HFF-Myc (cell line): Measurements from ENCODE around the gene PLEKHM1.
A peak's percentile ranks its signal among the peaks of the same experiment; 100 is the strongest.

Experiments
- DNase-seq: peaks from one replicate; pipeline ENCODE4 v3.0.0-alpha.2; 2011; ENCODE audit warnings: low read depth; ENCODE audit errors: extremely low read depth
- H3K4me3 ChIP-seq: replicated peaks from 2 replicates; pipeline ENCODE4 v1.5.1; 2011; ENCODE audit warnings: low read depth, mild to moderate bottlenecking, control low read depth, low read length
- TF ChIP-seq, protein P1 (sequence below): IDR thresholded peaks from 2 replicates; pipeline ENCODE4 v1.5.1; 2012; ENCODE audit warnings: mild to moderate bottlenecking, low read depth, low read length, control low read depth; ENCODE audit errors: missing control alignments

The PLEKHM1 gene

DNA sequence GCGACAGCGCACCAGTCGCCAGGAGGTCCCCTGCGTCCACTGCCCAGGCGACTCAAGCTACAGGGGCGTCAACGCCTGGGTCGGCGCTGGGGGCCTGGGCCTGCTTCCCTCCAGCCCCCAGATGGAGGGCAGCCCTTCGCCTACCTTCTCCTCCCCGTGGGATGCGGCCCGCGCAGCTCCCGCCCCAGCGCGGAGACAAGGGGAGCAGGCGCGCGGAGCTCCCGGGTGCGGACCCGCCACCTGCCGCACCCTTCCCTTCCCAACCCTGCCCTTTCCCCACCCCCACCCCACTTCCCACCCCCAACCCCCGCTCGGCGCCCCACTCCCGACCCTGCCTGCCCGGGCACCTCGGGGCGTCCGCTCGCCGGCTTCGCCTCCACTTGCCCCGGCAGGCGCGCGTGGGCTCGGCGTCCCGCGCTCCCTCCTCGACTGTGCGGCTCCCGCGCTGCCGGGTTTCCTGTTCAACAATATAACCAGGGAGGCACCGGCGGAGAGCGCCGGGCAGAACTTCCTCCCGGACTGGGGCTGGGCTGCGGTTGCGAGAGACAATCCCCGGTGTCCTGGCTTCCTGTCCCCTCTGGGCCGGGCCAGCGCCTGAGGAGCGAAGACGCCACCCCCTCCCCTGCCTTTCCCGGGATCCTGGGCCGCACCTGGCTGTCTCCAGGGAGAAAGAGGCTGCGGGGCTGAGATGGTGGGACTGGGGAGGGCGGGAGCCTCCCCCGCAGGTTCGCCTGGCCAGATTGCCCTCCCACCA, 57.9 kb downstream of the PLEKHM1 start, which contains the start of gene ARHGAP27:
TSS of gene ARHGAP27 (minus strand) at position 466 of the 754 bp plus-strand sequence. CDS start 2,591 bp downstream, outside the sequence.
- TF ChIP-seq, protein P1, sequence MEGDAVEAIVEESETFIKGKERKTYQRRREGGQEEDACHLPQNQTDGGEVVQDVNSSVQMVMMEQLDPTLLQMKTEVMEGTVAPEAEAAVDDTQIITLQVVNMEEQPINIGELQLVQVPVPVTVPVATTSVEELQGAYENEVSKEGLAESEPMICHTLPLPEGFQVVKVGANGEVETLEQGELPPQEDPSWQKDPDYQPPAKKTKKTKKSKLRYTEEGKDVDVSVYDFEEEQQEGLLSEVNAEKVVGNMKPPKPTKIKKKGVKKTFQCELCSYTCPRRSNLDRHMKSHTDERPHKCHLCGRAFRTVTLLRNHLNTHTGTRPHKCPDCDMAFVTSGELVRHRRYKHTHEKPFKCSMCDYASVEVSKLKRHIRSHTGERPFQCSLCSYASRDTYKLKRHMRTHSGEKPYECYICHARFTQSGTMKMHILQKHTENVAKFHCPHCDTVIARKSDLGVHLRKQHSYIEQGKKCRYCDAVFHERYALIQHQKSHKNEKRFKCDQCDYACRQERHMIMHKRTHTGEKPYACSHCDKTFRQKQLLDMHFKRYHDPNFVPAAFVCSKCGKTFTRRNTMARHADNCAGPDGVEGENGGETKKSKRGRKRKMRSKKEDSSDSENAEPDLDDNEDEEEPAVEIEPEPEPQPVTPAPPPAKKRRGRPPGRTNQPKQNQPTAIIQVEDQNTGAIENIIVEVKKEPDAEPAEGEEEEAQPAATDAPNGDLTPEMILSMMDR, result no peak
- DNase-seq, result no peak
- peak within 1 kb of the TSS; percentile 32 for H3K4me3 ChIP-seq

DNA sequence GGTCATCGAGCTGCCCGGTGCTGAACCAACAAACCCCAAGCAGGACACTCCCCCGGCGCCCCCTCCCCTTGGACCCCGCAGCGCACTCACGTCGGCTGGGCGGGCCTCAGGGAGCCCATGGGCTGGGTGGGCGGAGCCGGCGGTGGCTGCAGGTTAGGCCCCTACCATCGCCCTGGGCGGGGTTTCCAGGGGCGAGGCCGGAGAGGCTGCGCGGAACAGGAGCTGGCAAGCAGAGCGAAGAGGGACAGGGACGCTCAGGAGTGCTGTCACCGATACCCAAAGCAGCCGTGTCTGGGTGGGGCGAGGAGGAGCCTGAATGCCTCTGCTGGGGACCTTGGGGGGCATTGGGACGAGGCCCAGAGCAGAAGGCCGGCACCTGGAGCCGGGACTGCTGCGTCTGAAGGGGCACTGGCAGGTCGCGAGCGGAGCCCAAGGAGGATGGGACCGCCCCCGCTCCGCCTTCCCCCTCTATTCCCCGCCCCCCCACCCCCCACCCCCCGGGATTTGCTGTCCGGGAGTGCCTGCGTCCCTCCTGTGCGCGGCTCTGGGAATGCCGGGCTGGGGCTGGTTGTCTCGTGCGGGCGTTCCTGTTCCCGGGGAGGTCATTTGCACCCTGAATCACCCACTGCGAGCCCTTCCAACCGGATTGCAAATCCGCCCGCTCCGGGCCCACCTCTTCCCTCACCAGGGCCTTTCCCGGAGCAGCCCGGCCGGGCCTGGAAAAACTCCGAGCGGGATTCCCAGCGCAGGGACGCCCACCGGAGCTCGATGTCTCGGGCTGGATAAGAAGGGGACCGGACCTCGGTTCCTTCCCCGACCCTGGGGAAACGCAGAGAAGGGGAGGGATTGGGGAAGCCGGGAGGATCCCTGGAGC, 58.8 kb downstream of the PLEKHM1 start:
- peak overlapping the region; percentile 32 for H3K4me3 ChIP-seq
- DNase-seq, result no peak
- TF ChIP-seq, protein P1, result no peak

DNA sequence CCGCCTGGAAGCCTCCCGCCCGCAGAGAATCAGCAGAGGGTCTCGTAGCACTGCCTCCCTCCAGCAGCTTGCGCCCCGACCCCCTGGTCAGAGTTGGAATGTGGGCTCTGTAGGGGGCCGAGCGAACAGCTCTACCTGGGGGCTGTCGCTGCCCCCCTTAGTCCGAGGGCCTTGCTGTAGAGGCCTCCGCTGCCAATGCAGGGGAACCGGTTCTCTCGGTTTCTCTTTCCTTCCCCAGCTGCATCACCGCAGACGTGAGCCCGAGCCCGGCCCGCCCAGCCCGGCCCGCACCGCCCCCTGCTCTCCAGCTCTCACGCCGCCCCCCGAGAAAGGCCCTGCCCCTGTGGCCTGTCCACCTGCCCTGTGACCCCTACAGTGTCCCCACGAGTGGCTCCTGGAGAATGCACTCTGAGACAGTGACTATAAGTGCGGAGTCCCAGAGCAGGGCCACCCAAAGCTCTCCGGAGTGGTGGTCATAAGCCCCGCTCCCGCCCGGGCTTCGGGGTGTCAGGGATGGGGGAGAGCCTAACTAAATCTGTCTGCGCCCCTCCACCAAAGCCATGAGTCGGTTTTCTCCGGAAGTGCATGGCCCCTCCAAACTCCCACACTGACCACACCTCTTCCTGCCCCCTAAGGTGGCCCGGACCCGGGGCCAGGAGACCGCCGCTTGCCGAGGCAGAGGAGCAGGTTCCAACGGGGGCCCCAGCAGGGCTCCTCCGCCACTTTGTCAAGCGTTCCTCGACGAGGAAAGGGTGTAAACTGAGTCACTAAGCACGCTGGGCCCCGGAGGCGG, 59.6 kb downstream of the PLEKHM1 start:
- no peak for DNase-seq
- TF ChIP-seq, protein P1, result no peak
- peak overlapping the region; percentile 32 for H3K4me3 ChIP-seq

DNA sequence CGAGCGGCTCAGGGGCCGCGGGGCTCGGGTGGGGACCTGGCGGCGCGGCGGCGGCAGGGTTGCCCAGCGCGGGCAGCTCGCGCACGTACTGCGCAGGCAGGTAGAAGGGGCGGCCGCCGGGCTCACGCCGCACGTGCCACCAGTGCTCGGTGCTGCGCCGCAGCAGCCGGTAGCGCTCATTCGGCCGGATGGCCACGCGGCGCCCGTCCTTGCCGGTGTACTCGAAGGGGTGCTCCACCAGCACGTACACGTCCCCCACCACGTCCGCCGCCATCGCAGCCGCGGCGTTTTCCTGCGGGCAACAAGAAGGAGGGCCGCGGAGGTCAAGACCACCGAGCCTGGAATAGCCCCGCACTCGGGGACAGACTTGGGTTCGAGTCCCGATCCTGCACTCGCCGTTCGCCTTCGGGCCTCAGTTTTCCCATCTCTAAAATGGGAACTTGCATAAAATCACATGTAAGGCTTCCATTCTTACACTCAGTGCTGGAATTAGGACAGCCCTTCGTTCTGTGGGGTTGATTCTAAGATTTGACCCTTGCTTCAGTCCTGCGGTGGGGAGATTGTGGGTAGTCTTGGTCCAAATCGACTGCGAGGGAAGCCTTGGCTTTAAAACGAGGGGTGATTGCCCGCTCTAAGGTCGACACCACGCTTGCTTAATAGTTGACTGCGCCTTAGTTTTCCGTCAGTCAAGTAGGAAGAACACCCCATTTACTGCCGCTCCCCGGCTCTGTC, 60.3 kb downstream of the PLEKHM1 start:
- no peak overlapping the region for H3K4me3 ChIP-seq
- TF ChIP-seq, protein P1, result no peak
- no peak for DNase-seq

DNA sequence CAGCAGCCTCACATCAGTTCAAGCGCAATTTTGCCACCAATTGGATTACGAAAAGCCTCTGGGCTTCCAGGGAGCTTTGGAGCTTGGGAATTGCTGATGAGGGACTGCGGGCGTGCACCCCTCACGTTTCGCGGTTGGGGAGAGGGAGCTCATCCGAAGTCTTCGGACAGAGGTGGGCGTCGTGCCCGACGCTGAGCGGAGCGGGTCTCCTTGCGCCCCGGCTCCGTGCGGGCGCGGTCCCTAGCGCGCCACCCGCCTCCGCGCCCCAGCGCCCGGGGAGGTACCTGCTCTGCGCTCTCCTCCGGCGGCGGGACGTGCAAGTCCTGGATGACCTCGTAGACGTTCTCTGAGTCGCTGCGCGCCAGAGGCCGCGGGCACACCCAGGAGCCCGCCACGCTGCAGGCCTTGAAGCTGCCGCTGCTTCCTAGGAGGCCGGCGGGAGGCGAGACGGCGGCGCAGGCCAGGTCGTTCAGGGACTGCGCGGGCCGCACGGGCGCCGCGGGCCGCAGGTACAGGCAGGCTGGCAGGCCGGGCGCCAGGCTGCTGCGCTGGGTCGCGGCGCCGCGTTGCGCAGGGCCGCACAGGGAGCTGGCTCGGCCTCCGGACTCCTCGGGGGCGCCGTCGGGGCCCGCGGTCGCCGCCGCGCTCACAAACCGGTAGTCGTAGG, 61.0 kb downstream of the PLEKHM1 start:
- H3K4me3 ChIP-seq, result no peak overlapping the region
- DNase-seq, result no peak
- TF ChIP-seq, protein P1, result no peak
